Measurements from ENCODE around the gene ATP1B1. TPM values are rescaled to one million over a fixed set of nuclear protein-coding genes. Genes with fewer than 3 reads are reported as not detected.
"Not testable (repeated sequence)": the region's sequence is repeated elsewhere in the genome, so short reads cannot be mapped to it uniquely, and the experiment has no call there.

ATP1B1 gene
- total RNA-seq, 1 donor from 2014 or later = 108 TPM

- Mint-ChIP-seq H3K27ac (no peak overlapping the region), H3K4me1 (ENCODE audit: low read depth) (peaks cover 6% of the 10 kb centered on the region), H3K27me3 (no peaks in the 10 kb centered on the region), H3K9me3 (ENCODE audit: low read depth) (no peaks in the 10 kb centered on the region), H3K36me3 (ENCODE audit: insufficient read depth) (peaks cover 4% of the 10 kb centered on the region), H3K4me3 (ENCODE audit: low read depth) (no peak overlapping the region)
- no peak for DNase-seq (ENCODE audit: low spot score, unreplicated experiment)
- no peak for TF ChIP-seq CTCF (IDR thresholded peaks at IDR 0.05; ENCODE audit: unreplicated experiment)
Measured at GRCh38 chr1:169160845-169161495, 54.5 kb downstream of the ATP1B1 start.

- Mint-ChIP-seq H3K36me3 (ENCODE audit: insufficient read depth) (peaks cover 4% of the 10 kb centered on the region), H3K4me1 (ENCODE audit: low read depth) (peaks cover 6% of the 10 kb centered on the region), H3K9me3 (ENCODE audit: low read depth) (no peaks in the 10 kb centered on the region), H3K27ac (no peak overlapping the region), H3K27me3 (no peaks in the 10 kb centered on the region), H3K4me3 (ENCODE audit: low read depth) (no peak overlapping the region)
- no peak for DNase-seq (ENCODE audit: low spot score, unreplicated experiment)
- TF ChIP-seq CTCF (IDR thresholded peaks at IDR 0.05; ENCODE audit: unreplicated experiment) = no peak
Measured at GRCh38 chr1:169161496-169162194, 55.2 kb downstream of the ATP1B1 start.

GRCh38 chr1:169163059-169163458 lies 56.6 kb downstream of the ATP1B1 start:
- no peak for TF ChIP-seq CTCF (IDR thresholded peaks at IDR 0.05; ENCODE audit: unreplicated experiment)
- H3K9me3 Mint-ChIP-seq (ENCODE audit: low read depth) = no peaks in the 10 kb centered on the region
- peaks cover 4% of the 10 kb centered on the region for H3K36me3 Mint-ChIP-seq (ENCODE audit: insufficient read depth)
- peaks cover 2% of the 10 kb centered on the region for H3K4me1 Mint-ChIP-seq (ENCODE audit: low read depth)
- no peaks in the 10 kb centered on the region for H3K27me3 Mint-ChIP-seq
- DNase-seq (ENCODE audit: low spot score, unreplicated experiment) = no peak
- no peak overlapping the region for H3K4me3 Mint-ChIP-seq (ENCODE audit: low read depth)
- no peak overlapping the region for H3K27ac Mint-ChIP-seq

- H3K4me3 Mint-ChIP-seq (ENCODE audit: low read depth) = no peak overlapping the region
- no peak for TF ChIP-seq CTCF (IDR thresholded peaks at IDR 0.05; ENCODE audit: unreplicated experiment)
- H3K27ac Mint-ChIP-seq = no peak overlapping the region
- H3K36me3 Mint-ChIP-seq (ENCODE audit: insufficient read depth) = peaks cover 2% of the 10 kb centered on the region
- H3K4me1 Mint-ChIP-seq (ENCODE audit: low read depth) = peaks cover 5% of the 10 kb centered on the region
- peaks cover 3% of the 10 kb centered on the region for H3K9me3 Mint-ChIP-seq (ENCODE audit: low read depth)
- H3K27me3 Mint-ChIP-seq = no peaks in the 10 kb centered on the region
- DNase-seq (ENCODE audit: low spot score, unreplicated experiment) = no peak
Measured at GRCh38 chr1:169175461-169175860, 69.0 kb downstream of the ATP1B1 start.

GRCh38 chr1:169179431-169179830 lies 72.9 kb downstream of the ATP1B1 start:
- H3K4me1 Mint-ChIP-seq (ENCODE audit: low read depth); H3K27ac Mint-ChIP-seq; H3K4me3 Mint-ChIP-seq (ENCODE audit: low read depth); DNase-seq (ENCODE audit: low spot score, unreplicated experiment); H3K9me3 Mint-ChIP-seq (ENCODE audit: low read depth); H3K36me3 Mint-ChIP-seq (ENCODE audit: insufficient read depth); H3K27me3 Mint-ChIP-seq: not testable (repeated sequence)

GRCh38 chr1:169180174-169180573 lies 73.7 kb downstream of the ATP1B1 start:
- TF ChIP-seq CTCF (IDR thresholded peaks at IDR 0.05; ENCODE audit: unreplicated experiment) = no peak
- H3K27me3 Mint-ChIP-seq = no peaks in the 10 kb centered on the region
- H3K27ac Mint-ChIP-seq = no peak overlapping the region
- peaks cover 2% of the 10 kb centered on the region for H3K36me3 Mint-ChIP-seq (ENCODE audit: insufficient read depth)
- DNase-seq (ENCODE audit: low spot score, unreplicated experiment) = no peak
- no peaks in the 10 kb centered on the region for H3K4me1 Mint-ChIP-seq (ENCODE audit: low read depth)
- H3K9me3 Mint-ChIP-seq (ENCODE audit: low read depth) = peaks cover 3% of the 10 kb centered on the region
- no peak overlapping the region for H3K4me3 Mint-ChIP-seq (ENCODE audit: low read depth)

All from progenitor cell of endocrine pancreas (in vitro differentiated cells).